ENCODE results near the gene CASZ1.

DNA sequence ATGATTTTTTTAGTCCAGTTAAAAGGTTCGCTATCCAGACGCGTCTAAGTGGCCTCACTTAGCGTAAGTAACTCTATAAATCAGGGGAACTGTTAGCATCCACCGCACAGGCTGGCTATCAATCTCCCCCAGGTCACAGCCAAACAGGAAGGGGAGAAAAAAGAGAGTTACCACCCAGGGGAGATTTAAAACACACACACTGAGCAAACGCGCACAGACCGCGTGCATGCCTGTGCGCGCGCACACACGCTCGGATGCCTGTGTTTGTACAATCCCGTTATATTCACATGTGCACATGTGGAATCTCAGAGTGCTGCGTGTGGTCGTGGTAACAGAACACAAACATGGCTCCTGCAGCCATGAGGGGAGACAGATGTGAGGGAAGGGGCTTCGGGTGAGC lies 125.4 kb downstream of the CASZ1 start:
- TF ChIP-seq, protein P1, sequence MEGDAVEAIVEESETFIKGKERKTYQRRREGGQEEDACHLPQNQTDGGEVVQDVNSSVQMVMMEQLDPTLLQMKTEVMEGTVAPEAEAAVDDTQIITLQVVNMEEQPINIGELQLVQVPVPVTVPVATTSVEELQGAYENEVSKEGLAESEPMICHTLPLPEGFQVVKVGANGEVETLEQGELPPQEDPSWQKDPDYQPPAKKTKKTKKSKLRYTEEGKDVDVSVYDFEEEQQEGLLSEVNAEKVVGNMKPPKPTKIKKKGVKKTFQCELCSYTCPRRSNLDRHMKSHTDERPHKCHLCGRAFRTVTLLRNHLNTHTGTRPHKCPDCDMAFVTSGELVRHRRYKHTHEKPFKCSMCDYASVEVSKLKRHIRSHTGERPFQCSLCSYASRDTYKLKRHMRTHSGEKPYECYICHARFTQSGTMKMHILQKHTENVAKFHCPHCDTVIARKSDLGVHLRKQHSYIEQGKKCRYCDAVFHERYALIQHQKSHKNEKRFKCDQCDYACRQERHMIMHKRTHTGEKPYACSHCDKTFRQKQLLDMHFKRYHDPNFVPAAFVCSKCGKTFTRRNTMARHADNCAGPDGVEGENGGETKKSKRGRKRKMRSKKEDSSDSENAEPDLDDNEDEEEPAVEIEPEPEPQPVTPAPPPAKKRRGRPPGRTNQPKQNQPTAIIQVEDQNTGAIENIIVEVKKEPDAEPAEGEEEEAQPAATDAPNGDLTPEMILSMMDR (IDR thresholded peaks at IDR 0.05 in 2 of 3, conservative IDR thresholded peaks at IDR 0.05 in 1 of 3; ENCODE audit: control insufficient read depth in 2 of 3, extremely low read depth in 1 of 3, insufficient read depth in 1 of 3, low read depth in 3 of 3, low read length in 3 of 3), result no peak
- TF ChIP-seq, protein P2, sequence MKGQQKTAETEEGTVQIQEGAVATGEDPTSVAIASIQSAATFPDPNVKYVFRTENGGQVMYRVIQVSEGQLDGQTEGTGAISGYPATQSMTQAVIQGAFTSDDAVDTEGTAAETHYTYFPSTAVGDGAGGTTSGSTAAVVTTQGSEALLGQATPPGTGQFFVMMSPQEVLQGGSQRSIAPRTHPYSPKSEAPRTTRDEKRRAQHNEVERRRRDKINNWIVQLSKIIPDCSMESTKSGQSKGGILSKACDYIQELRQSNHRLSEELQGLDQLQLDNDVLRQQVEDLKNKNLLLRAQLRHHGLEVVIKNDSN (IDR thresholded peaks at IDR 0.05; ENCODE audit: borderline replicate concordance, extremely low read length, insufficient read depth, low read depth, low read length), result no peak
- TF ChIP-seq SRF (IDR thresholded peaks at IDR 0.05; ENCODE audit: low read depth in 2 of 2, low read length in 2 of 2) (no peak), SUPT20H (IDR thresholded peaks at IDR 0.05; ENCODE audit: borderline replicate concordance, control insufficient read depth, low read depth, low read length) (no peak), ATF7 (IDR thresholded peaks at IDR 0.05; ENCODE audit: low read depth) (no peak)
